Stimulated activated CD8-positive, alpha-beta memory T cell treated with anti-CD3 and anti-CD28 coated beads, Interleukin-12 subunit alpha, Interleukin-12 subunit beta, amount 100 ng/mL, for 24 hours (primary cell): Measurements from ENCODE around the gene TAF4B.

Experiments used
- DNase-seq: peaks from one replicate; pipeline ENCODE4 v3.0.0-alpha.2; 2020; ENCODE audit errors: extremely low read depth

TAF4B gene

DNA sequence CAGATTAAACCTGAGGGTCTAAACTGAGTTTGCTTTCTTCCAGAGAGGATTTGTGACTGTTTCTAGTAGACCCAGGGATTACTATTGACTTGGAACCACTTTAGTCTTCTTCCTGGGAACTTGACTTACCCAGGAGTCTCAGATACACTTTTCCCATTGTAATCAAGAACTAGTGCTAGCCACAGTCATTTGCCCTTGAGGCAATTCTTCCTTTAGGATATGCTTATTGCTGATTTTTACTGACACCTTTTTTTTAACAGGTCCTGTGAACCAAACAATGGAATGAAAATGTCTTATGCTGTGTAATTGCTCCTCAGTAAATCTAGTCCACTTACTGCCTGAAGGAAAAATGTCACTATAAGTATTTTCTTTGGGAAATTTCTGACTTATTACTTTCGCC, 78.3 kb downstream of the TAF4B start:
- DNase-seq, result no peak

- DNase-seq, result no peak
These were observed 81.0 kb downstream of the TAF4B start for GRCh38 chr18:26307161-26307773.

- no peak for DNase-seq
These were observed 83.0 kb downstream of the TAF4B start for GRCh38 chr18:26309281-26309680.

GRCh38 chr18:26312199-26312598, 86.0 kb downstream of the TAF4B start:
- no peak for DNase-seq

GRCh38 chr18:26317398-26317797, 91.2 kb downstream of the TAF4B start:
- no peak for DNase-seq

DNA sequence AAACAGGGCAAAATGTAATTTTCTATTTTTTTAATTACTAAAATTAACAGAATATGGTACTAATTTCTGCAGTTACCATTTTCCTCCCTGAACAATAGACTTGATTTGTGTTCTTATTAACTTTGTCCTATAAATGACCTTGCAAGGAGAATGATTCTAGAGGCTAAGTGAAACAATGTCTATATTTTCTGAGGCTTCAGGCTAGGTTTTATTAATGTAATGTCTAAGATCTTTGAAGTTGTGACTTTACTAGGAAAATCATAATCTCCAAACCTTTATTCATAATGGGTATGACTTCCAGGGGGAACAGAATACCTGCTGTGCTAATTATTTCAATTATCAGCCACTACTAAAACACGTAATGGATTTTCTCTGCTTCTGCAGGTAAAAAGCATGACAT, 94.4 kb downstream of the TAF4B start:
- no peak for DNase-seq

GRCh38 chr18:26322890-26323653, 96.8 kb downstream of the TAF4B start:
- no peak for DNase-seq

DNA sequence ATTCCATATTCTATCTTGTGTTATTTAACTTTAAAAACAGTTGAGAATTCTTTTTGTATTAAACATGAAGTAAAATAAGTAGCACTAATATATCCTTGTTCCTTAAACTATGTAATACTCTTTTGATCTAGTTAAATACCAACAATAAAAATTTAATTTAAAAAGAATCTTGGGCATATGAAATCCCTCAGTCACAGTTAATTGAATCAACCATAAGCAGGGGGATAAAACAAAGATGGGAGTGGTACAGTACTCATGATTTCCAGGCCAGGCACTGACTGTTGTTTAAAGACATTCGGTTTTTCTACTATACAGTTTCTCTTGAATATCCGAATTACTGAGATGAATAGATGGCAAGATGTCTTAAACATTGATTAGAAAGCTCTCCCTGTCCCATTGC, 99.5 kb downstream of the TAF4B start:
- DNase-seq, result no peak

DNA sequence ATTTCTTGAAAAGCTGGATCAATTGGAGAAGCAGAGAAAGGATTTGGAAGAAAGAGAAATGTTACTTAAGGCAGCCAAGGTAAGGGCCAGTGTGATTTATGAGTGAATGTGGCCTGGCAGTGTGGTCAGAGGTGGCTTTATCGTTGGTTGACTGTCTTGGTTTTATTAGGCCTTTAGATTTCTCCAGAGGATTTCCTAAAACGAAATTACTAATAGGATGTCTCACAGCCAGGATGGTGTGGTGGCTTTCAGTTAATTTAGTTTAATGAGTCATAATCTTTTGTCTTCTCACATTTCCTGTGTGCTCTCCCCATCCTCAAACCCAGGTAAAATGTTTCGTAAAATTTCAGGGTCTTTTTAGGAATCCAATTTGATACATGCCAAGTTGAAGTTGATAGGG, 100.8 kb downstream of the TAF4B start:
- DNase-seq, result no peak

GRCh38 chr18:26332991-26333390, 106.7 kb downstream of the TAF4B start:
- DNase-seq, result no peak

GRCh38 chr18:26335156-26335555, 108.9 kb downstream of the TAF4B start:
- no peak for DNase-seq

- no peak for DNase-seq
These were observed 109.6 kb downstream of the TAF4B start for GRCh38 chr18:26335571-26336487.

GRCh38 chr18:26336572-26336971, 110.3 kb downstream of the TAF4B start:
- no peak for DNase-seq

DNA sequence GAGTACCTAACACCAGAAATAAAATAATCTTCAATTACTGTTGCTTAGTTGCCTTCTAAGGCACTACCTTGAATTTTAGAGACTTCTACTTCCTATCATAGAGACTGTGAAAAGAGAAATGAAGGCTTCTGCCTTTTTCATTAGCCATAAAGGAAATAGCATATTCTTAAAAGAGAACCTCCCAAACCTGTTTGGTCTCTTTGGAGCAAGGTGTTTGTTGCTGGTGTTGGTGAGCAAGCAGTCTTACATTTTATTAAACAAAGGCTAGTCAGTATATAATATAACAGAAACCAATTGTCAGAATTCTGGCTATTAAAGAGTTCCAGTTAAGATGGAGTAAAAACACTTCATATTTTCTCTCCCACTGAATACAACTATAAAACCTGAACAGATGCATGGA, 116.4 kb downstream of the TAF4B start:
- DNase-seq, result no peak

- DNase-seq, result no peak
These were observed 124.7 kb downstream of the TAF4B start for GRCh38 chr18:26350961-26351360.

GRCh38 chr18:26356045-26356785, 130.0 kb downstream of the TAF4B start:
- no peak for DNase-seq

DNA sequence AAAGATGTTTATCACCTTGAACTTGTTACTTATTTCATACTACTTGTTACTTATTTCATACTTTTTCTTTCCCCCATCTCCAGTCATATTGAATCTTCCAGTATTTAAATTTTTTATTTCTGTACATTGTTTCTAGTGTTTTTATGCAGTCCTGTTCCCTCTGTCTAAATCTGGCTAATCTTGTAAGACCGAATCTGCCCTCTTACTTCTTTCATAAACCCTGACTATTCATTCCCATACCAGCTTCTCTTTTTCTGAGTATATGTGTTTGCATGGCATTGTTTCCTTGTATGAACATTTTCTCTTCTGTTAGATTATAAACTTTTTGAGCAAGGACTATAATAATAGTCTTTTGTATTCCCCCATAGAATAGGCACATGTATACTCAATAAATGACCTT, 131.7 kb downstream of the TAF4B start:
- no peak for DNase-seq

GRCh38 chr18:26362021-26362420, 135.8 kb downstream of the TAF4B start:
- no peak for DNase-seq

DNA sequence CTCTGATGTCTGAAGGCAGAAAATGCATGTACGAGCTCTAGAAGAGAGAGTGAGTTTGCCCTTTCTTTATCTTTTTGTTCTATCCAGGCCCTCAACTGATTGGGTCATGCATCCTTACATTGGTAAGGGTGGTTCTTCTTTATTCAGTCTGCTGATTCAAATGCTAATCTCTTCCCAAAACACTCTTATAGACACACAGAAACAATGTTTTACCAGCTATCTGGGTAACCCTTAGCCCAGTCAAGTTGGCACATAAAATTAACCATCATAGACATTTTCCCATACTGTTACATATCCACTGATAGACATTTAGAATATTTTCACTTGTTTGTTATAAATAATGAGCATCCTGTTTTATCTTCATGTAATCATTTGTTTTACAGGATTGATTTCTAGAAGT, 141.2 kb downstream of the TAF4B start:
- no peak for DNase-seq

DNA sequence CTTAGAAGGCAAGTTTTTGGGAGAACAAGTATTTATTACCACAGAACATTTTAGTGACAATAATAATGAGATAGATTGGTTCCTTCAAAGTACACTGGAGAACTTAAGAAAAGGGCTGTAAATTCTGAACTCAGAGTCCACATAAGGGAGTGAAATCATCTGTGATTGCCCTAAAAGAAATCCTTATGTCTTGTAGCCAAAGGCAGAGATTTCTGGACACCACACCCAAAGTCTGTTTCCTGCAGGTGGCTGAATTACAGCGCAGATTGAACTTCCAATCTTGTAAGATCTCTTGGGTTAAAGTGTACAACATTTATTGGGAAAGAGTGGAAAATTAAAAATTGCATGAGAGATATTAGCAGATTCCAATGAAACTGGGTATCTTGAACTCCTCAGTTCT, 143.8 kb downstream of the TAF4B start:
- DNase-seq, result no peak

- DNase-seq, result no peak
These were observed 149.9 kb downstream of the TAF4B start for GRCh38 chr18:26376105-26376504.

GRCh38 chr18:26378701-26379100, 152.5 kb downstream of the TAF4B start:
- no peak for DNase-seq
